HG03432 (cell line): ENCODE results near the gene VANGL2.
A peak's percentile ranks its signal among the peaks of the same experiment; 100 is the strongest.

Experiments
- ATAC-seq: cut with Tn5 transposase; IDR thresholded peaks from one replicate; pipeline ENCODE4 v1.9.1; 2021; ENCODE audit warnings: mild to moderate bottlenecking, moderate library complexity; ENCODE audit not compliant: unreplicated experiment

VANGL2 gene

DNA sequence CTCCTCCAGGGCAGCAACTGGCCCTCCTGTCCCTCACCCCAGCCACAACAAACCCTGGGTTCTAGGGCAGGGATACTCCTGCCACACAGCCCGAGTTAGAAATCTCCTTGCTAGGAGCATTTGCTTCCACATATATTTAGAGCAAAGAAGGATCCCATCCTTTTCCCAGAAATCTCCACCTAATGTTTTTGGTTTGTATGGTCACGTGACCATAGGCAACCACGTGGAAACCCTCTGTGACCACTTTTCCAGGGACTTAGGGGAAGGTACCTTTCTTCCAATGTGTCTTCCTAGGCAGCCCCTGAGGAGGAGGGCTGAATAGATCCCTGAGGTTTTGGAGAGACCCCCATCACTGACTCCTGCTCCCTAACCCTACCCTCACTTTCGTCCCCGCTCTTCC is 25.5 kb downstream of the VANGL2 start:
- no peak for ATAC-seq

- no peak for ATAC-seq
These were observed 27.3 kb downstream of the VANGL2 start for GRCh38 chr1:160427625-160428024.

GRCh38 chr1:160428053-160428452 is 27.7 kb downstream of the VANGL2 start:
- ATAC-seq: no peak

DNA sequence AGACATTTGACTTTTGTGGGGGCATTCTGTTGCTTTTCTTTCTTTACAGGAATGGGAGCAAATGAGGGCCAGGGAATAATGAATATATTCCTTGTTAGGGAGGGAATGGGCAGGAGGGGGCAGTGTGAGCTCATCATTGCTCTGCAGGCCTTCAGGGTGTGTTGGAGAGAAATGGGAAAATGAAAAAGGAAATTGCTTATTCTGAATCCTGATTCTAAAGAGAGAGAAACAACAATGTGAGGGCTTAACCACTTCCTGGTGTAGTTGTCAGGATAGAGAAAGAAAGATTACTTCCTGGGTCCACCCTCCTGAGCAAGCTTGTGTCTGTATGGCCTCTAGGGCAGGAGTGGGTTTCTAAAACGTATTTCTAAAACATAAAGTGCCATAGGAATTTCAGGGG is 28.3 kb downstream of the VANGL2 start:
- ATAC-seq: no peak

DNA sequence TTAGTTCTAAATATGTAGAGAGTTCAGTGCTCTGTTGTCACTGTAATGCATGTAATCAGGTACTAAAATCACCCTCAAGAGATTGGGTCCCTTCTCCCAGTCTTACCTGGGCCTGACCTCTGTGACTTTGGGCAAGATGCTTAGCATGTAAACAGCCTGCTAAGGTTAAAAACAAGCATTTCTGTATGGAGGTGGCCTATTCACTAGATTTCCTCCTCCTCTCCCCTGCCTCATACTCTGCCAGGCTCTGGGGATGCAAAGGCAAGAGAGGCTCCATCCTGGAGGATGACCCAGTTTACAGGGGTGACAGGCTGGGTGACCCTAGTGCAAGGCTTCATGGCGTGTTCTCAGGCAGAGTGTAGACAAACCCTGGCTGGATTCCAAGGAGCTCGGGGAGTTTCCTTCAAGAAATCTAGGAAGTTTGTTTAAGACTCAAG is 28.8 kb downstream of the VANGL2 start:
- peak; percentile 4 for ATAC-seq

- peak; percentile 48 for ATAC-seq
These were observed 29.6 kb downstream of the VANGL2 start for GRCh38 chr1:160429702-160430535.

DNA sequence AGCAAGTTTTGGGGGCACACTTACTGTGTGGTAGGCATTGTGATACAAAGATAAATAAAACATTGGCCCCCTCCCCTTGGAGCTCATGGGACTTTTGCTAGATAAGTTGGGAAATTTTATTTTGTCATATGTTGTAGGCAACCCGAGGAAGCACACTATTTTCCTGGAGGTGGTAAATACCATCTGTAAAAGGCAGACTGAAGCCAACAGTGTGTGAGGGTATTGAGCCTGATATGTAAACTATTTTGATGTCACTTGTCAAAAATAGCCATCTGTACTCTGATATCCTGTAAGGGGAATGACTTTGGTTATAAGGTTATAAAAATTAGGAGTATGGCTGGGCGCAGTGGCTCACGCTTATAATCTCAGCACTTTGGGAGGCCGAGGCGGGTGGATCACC is 30.6 kb downstream of the VANGL2 start:
- ATAC-seq: no peak

DNA sequence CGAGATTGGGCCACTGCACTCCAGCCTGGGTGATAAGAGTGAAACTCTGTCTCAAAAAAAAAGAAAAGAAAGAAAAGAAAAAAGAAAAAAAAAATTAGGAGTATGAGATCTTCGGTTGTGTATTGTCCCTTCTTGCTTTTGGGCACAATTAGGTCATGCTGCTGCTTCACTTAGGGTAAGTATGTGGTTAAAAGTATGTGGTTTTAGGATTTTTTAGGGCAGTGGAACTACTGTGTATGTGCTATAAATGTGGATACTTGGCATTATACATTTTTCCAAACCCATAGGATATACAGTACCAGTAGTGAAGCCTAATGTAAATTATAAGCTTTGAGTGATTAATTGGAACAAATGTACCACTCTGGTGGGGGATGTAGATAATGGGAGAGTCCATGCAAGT is 31.2 kb downstream of the VANGL2 start:
- no peak for ATAC-seq

DNA sequence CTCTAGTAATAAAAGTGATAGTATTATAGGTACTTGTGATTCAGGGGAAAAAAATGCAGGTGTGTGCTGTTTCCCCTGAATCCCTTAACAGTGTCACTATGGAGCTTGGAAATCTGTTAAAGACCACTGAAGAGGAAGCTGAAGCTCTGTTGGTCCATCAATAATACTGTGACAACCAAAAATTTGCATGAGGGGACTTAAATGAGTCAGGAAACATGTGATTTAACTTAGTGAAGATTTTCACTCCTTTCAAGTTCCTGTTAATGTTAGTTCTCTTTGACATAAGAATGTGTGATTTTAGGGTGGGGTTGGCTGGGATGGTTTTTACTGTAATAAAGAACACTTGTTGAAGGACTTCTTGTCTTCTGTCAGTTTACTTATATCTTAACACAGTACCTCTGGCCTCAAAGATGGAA is 32.0 kb downstream of the VANGL2 start:
- peak; percentile 59 for ATAC-seq

GRCh38 chr1:160436966-160437365 is 36.6 kb downstream of the VANGL2 start:
- no peak for ATAC-seq

DNA sequence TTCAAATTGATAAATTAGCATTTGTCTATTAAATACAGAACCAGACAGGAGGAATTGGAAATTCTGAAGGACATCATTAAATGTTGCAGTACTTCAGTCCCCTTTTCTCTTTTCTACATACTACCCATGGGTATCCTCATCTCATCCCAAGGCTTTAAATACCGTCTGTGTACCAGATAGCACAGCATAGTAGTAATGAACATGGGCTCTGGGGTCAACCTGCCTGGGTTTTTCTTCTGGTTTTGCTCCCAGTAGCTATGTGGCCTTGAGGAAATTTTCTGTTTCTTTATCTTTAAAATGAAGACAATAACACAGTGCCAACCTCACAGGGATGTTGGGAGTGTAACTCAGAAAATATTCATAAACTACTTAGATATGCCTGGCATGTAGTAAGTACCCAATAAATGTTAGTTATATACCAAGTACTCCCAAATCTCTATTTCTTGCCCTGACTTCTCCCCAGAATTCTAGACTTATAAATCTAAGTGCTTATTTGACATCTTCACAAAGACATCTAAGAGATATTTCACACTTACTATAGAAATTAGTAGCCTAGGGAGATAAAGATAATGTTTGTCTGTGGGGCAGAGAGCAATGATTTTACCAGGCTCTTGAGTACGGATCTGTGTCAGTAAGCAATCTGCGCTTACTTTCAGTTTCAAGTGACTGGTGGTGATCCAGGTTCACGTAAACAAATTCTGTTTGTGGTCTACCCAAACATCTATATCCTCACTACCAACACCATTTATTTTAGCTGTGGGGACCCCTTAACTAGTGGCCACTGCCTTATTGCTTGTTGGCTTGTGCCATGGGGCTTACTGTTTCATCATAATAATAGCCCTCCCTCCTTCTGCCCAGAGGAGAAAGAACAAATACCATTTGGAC is 37.3 kb downstream of the VANGL2 start:
- ATAC-seq: peak; percentile 82

GRCh38 chr1:160438317-160438918 is 38.1 kb downstream of the VANGL2 start:
- no peak for ATAC-seq

GRCh38 chr1:160438935-160439334 is 38.6 kb downstream of the VANGL2 start:
- no peak for ATAC-seq

DNA sequence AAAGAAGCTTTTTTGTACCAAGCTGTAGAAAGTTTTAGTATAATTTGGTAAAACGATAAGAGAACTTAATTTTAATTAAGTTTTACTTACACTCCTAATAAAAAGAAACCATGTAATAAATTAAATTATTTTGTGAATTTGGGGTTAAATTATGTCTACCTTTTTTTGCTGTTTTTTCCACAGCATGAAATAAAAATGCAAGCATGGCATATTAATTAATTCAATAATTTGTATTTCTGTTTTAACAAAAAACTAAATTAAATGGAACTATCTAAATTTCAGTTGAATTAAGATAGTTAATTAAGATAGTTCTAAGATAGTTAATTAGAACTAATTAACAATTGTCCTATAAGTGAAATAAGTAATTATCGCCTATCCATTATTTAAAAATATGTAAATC is 39.4 kb downstream of the VANGL2 start:
- no peak for ATAC-seq

GRCh38 chr1:160446945-160447600 is 46.7 kb downstream of the VANGL2 start:
- no peak for ATAC-seq

GRCh38 chr1:160449494-160449893 is 49.1 kb downstream of the VANGL2 start:
- ATAC-seq: no peak

DNA sequence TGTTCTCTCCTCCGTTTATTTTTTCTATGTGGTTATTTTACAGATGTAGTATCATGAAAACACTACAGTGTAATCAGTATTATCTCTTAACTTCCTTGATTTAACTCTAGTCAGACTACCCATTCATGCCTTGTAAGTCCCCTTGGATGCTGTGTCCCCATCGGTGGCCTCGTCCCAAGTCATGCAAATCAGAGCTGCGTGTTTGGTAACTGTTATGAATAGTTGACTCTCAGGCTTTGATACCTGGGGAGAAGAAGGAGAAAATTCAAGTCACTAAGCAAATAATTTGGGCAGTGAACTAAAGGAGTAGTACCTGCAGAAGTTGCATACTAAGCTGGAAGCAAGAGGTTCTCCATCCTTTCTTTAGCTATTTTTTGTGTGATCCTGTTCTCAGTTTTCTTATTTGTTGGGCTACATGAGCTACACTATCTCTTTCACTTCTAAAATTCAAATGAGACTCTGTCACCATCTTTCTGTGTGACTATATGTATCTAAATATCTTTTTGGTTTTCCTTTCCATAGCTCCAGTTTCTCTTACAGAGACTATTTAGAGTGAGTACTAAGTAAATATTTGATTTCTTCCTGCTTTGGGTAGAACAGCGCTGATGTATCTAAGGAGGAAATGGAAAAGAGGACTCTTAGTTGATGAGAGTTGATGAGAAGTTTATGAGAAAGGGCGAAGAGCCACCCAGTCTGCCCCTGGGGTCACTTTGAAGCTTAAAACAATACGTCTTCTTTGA is 50.9 kb downstream of the VANGL2 start:
- ATAC-seq: peak; percentile 55

DNA sequence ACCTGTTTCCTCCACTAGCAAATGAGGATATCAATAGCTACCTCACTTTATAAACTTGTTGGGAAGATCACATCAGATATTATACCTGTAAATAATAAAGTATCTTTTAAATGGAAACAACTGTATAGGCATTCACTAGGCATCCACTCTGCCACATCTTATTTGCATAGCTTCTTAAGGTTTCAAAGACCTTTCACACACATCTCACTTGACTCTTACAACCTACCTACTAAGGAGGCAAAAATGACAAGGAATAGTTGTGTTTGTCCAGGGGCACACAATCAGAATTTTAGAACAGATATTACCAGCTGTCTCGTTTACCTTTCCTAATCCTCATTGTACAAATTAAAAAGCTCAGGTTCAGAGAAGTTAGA is 51.5 kb downstream of the VANGL2 start:
- peak; percentile 29 for ATAC-seq

GRCh38 chr1:160453443-160453842 is 53.1 kb downstream of the VANGL2 start:
- peak; percentile 55 for ATAC-seq
